Measurements from ENCODE around the gene CHMP3.

CHMP3 gene

DNA sequence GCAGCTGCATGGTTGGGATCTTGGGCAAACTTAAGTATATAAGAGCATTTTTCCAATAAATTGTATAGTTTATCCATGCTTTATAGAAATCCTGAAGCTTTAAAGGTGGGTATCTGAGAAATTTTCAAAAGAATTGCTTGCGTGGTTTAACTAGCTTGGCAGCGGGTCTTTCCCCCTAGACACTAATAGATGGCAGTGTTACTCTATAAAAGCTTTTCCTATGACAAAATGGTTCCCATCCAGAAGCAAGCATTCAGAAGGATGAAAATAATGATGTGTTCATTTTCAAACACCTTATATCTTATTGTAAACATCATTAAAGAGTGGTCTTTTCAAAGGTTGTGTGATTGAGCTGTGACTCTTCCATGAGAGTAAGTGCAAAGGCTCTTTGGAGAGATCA is 76.2 kb downstream of the CHMP3 start:
- Histone ChIP-seq H3K27me3 (ENCODE audit: insufficient read depth, poor library complexity, severe bottlenecking) (no peaks in the 10 kb centered on the region), H3K27ac (replicated peaks) (no peak overlapping the region), H3K4me3 (replicated peaks; ENCODE audit: insufficient read depth, low read length) (no peak overlapping the region)
- TF ChIP-seq, protein P1, sequence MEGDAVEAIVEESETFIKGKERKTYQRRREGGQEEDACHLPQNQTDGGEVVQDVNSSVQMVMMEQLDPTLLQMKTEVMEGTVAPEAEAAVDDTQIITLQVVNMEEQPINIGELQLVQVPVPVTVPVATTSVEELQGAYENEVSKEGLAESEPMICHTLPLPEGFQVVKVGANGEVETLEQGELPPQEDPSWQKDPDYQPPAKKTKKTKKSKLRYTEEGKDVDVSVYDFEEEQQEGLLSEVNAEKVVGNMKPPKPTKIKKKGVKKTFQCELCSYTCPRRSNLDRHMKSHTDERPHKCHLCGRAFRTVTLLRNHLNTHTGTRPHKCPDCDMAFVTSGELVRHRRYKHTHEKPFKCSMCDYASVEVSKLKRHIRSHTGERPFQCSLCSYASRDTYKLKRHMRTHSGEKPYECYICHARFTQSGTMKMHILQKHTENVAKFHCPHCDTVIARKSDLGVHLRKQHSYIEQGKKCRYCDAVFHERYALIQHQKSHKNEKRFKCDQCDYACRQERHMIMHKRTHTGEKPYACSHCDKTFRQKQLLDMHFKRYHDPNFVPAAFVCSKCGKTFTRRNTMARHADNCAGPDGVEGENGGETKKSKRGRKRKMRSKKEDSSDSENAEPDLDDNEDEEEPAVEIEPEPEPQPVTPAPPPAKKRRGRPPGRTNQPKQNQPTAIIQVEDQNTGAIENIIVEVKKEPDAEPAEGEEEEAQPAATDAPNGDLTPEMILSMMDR (IDR thresholded peaks at IDR 0.05; ENCODE audit: insufficient read depth, low read length): no peak
- TF ChIP-seq, protein P2, sequence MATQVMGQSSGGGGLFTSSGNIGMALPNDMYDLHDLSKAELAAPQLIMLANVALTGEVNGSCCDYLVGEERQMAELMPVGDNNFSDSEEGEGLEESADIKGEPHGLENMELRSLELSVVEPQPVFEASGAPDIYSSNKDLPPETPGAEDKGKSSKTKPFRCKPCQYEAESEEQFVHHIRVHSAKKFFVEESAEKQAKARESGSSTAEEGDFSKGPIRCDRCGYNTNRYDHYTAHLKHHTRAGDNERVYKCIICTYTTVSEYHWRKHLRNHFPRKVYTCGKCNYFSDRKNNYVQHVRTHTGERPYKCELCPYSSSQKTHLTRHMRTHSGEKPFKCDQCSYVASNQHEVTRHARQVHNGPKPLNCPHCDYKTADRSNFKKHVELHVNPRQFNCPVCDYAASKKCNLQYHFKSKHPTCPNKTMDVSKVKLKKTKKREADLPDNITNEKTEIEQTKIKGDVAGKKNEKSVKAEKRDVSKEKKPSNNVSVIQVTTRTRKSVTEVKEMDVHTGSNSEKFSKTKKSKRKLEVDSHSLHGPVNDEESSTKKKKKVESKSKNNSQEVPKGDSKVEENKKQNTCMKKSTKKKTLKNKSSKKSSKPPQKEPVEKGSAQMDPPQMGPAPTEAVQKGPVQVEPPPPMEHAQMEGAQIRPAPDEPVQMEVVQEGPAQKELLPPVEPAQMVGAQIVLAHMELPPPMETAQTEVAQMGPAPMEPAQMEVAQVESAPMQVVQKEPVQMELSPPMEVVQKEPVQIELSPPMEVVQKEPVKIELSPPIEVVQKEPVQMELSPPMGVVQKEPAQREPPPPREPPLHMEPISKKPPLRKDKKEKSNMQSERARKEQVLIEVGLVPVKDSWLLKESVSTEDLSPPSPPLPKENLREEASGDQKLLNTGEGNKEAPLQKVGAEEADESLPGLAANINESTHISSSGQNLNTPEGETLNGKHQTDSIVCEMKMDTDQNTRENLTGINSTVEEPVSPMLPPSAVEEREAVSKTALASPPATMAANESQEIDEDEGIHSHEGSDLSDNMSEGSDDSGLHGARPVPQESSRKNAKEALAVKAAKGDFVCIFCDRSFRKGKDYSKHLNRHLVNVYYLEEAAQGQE (IDR thresholded peaks at IDR 0.05; ENCODE audit: insufficient replicate concordance, low read depth): no peak
- no peak for TF ChIP-seq GABPA (IDR thresholded peaks at IDR 0.05; ENCODE audit: low read depth)
- TF ChIP-seq SPI1 (IDR thresholded peaks at IDR 0.05; ENCODE audit: borderline replicate concordance, low read depth): no peak
- no peak for TF ChIP-seq POLR2AphosphoS5 (IDR thresholded peaks at IDR 0.05; ENCODE audit: low read depth)
- no peak for DNase-seq (ENCODE audit: low read depth in 1 of 2, low spot score in 1 of 2)

DNA sequence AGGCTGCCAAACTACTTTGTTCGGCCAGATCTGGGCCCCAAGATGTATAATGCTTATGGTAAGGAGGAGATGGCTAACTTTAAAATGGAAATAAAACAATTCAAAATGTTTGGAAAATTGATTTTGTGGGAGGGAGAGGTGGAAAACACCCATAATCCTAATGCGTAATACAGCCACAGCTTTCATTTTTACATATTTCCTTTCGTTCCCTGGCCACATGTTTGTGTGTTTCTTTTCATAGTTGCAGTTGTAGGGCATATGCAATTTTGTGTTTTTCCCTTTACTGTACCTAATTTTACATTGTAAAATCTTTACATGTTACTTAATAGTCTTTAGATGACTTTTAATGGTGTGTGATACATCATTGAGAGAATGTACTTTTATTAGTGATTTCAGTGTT is 77.4 kb downstream of the CHMP3 start:
- TF ChIP-seq POLR2AphosphoS5 (IDR thresholded peaks at IDR 0.05; ENCODE audit: low read depth): no peak
- TF ChIP-seq, protein P2 (IDR thresholded peaks at IDR 0.05; ENCODE audit: insufficient replicate concordance, low read depth): no peak
- no peak overlapping the region for H3K27ac ChIP-seq (replicated peaks)
- no peak overlapping the region for H3K4me3 ChIP-seq (replicated peaks; ENCODE audit: insufficient read depth, low read length)
- DNase-seq (ENCODE audit: low read depth in 1 of 2, low spot score in 1 of 2): no peak
- no peaks in the 10 kb centered on the region for H3K27me3 ChIP-seq (ENCODE audit: insufficient read depth, poor library complexity, severe bottlenecking)

DNA sequence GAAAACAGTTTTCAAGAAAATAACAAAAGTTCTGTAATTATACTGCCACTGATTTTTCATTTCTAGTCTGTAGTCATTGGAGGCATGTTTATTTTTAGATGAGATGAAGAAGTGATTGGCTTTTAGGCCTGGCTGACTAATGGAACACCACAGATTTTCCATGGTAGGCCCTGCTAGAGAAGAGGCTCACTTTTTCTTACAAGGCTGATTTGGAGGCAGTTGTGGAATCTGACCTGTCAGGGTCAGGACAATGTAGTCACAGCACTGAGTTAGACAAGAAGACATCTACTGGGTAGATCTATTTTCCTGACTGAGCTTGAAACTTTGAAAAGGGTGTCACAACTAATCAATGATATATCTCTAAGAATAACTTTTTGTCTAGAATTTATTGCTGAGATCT is 78.1 kb downstream of the CHMP3 start:
- DNase-seq (ENCODE audit: low read depth in 1 of 2, low spot score in 1 of 2): no peak
- Histone ChIP-seq H3K4me3 (replicated peaks; ENCODE audit: insufficient read depth, low read length) (no peak overlapping the region), H3K27me3 (ENCODE audit: insufficient read depth, poor library complexity, severe bottlenecking) (no peaks in the 10 kb centered on the region), H3K27ac (replicated peaks) (no peak overlapping the region)
- TF ChIP-seq, protein P2 (IDR thresholded peaks at IDR 0.05; ENCODE audit: insufficient replicate concordance, low read depth): no peak
- TF ChIP-seq POLR2AphosphoS5 (IDR thresholded peaks at IDR 0.05; ENCODE audit: low read depth) (no peak), GABPA (IDR thresholded peaks at IDR 0.05; ENCODE audit: low read depth) (no peak), SPI1 (IDR thresholded peaks at IDR 0.05; ENCODE audit: borderline replicate concordance, low read depth) (no peak)
- TF ChIP-seq, protein P1 (IDR thresholded peaks at IDR 0.05; ENCODE audit: insufficient read depth, low read length): no peak

DNA sequence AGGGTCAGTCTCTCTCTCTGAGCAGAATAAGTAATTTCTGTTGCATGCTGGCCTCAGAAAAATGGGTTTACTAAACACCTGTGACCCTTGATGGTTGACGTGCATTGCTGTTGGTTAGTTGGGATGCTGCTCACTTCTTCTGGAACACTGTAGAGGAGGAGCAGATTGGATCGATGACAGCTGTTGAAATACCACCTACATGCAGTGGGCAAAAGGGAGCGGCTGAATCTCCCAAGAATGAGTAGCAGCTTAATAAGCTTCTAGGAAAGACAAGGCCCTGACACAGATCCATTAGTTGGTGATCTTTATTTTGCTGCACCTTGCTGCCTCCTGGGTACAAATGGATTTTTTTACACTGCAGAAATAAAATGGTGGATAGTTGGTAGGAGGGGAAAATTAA is 78.9 kb downstream of the CHMP3 start:
- Histone ChIP-seq H3K27ac (replicated peaks) (no peak overlapping the region), H3K4me3 (replicated peaks; ENCODE audit: insufficient read depth, low read length) (no peak overlapping the region), H3K27me3 (ENCODE audit: insufficient read depth, poor library complexity, severe bottlenecking) (no peaks in the 10 kb centered on the region)
- DNase-seq (ENCODE audit: low read depth in 1 of 2, low spot score in 1 of 2): no peak
- TF ChIP-seq, protein P2 (IDR thresholded peaks at IDR 0.05; ENCODE audit: insufficient replicate concordance, low read depth): no peak
- TF ChIP-seq POLR2AphosphoS5 (IDR thresholded peaks at IDR 0.05; ENCODE audit: low read depth): no peak

Measured in HL-60 (cell line).